WTC11 (cell line): Measurements from ENCODE around the gene ERBB4.

ENCODE experiments used
- CTCF ChIP-seq: fragments of 200-600 bp; IDR thresholded peaks from 2 replicates; pipeline ENCODE4 v1.8.0; 2022; ENCODE audit warnings: antibody characterized with exemption
- FOXK1 ChIP-seq: sonication (generic); formaldehyde crosslinking; IDR thresholded peaks from 2 replicates; pipeline ENCODE4 v1.8.0; 2022; ENCODE audit warnings: mild to moderate bottlenecking, moderate library complexity, missing genetic modification reagents
- NFE2L1 ChIP-seq: sonication (generic); formaldehyde crosslinking; IDR thresholded peaks from 2 replicates; pipeline ENCODE4 v1.8.1; 2023; ENCODE audit warnings: missing genetic modification reagents
- NFYB ChIP-seq: sonication (generic); formaldehyde crosslinking; conservative IDR thresholded peaks from 2 replicates; pipeline ENCODE4 v1.8.0; 2022; ENCODE audit warnings: low read depth, missing genetic modification reagents
- NR3C1 ChIP-seq: sonication (generic); formaldehyde crosslinking; conservative IDR thresholded peaks from 2 replicates; pipeline ENCODE4 v1.8.1; 2023; ENCODE audit warnings: low read depth, mild to moderate bottlenecking, missing genetic modification reagents
- SMAD3 ChIP-seq: sonication (generic); formaldehyde crosslinking; IDR thresholded peaks from 2 replicates; pipeline ENCODE4 v1.8.0; 2022; ENCODE audit warnings: missing genetic modification reagents, mild to moderate bottlenecking, borderline replicate concordance
- TEAD4 ChIP-seq: sonication (generic); formaldehyde crosslinking; IDR thresholded peaks from 2 replicates; pipeline ENCODE4 v1.8.0; 2022; ENCODE audit warnings: mild to moderate bottlenecking, missing genetic modification reagents
- USF1 ChIP-seq: sonication (generic); formaldehyde crosslinking; IDR thresholded peaks from 2 replicates; pipeline ENCODE4 v1.8.0; 2022; ENCODE audit warnings: mild to moderate bottlenecking, missing genetic modification reagents
- USF2 ChIP-seq: sonication (generic); formaldehyde crosslinking; IDR thresholded peaks from 2 replicates; pipeline ENCODE4 v1.8.1; 2023; ENCODE audit warnings: mild to moderate bottlenecking, missing genetic modification reagents, moderate library complexity
- ZNF121 ChIP-seq: sonication (generic); formaldehyde crosslinking; IDR thresholded peaks from 2 replicates; pipeline ENCODE4 v1.8.0; 2023; ENCODE audit warnings: missing genetic modification reagents
- ZNF423 ChIP-seq: fragments of 250-450 bp; sonication (Bioruptor Pico); IDR thresholded peaks from 2 replicates; pipeline ENCODE4 v2.1.2; 2022; ENCODE audit warnings: mild to moderate bottlenecking, moderate library complexity
- ZNF512 ChIP-seq: sonication (generic); formaldehyde crosslinking; IDR thresholded peaks from 2 replicates; pipeline ENCODE4 v1.8.1; 2022; ENCODE audit warnings: missing genetic modification reagents, borderline replicate concordance

- TF ChIP-seq CTCF (no peak), ZNF121 (CRISPR knock-in tag) (no peak), USF1 (CRISPR knock-in tag) (no peak), ZNF423 (CRISPR knock-in tag) (no peak), NFE2L1 (CRISPR knock-in tag) (no peak), NFYB (CRISPR knock-in tag) (no peak), USF2 (CRISPR knock-in tag) (no peak), FOXK1 (no peak), NR3C1 (CRISPR knock-in tag) (no peak), TEAD4 (CRISPR knock-in tag) (no peak), ZNF512 (CRISPR knock-in tag) (no peak), SMAD3 (CRISPR knock-in tag) (no peak)
Measured at GRCh38 chr2:212141499-212141898, 397.1 kb downstream of the ERBB4 start.
